Frontal cortex (tissue), 4 donors: ENCODE data around the gene GABBR2. TPM values are rescaled to one million over a fixed set of nuclear protein-coding genes. Genes with fewer than 3 reads are reported as not detected.

ENCODE experiments used
- DNase-seq, 2 donors: peaks; one replicate each; pipeline ENCODE4 v3.0.0; 2012; ENCODE audit warnings: low spot score in 2 of 2
- FAIRE-seq: peaks from 2 replicates; lab custom pipeline; 2012; peaks lifted over from hg19 to GRCh38; lab: Jason Lieb, UNC
- total RNA-seq: library from RNA; depleted of rRNA; stranded (reverse); fragments of >200 nt; gene quantifications from one replicate; pipeline ENCODE4 v1.2.3, GENCODE V29; 2014
- donor health status: control.
- donor health status: control.
- donor health status: control.

The GABBR2 gene
- total RNA-seq, 1 donor from 2014 or later, result 39.9 TPM

DNA sequence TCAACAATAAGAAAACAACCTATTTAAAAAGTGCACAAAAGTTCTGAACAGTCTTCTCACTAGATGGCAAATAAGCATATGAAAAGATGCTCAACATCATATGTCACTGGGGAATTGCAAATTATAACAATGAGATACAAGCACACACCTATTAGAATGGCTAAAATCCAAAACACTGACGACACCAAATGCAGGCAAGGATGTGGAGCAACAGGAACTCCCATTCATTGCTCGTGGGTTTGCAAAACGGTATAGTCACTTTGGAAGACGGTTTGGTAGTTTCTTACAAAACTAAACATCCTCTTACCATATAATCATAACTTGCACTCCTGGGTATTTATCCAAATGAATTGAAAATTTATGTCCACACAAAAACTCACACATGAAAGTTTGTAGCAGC lies 352.4 kb downstream of the GABBR2 start:
- FAIRE-seq, result no peak

DNA sequence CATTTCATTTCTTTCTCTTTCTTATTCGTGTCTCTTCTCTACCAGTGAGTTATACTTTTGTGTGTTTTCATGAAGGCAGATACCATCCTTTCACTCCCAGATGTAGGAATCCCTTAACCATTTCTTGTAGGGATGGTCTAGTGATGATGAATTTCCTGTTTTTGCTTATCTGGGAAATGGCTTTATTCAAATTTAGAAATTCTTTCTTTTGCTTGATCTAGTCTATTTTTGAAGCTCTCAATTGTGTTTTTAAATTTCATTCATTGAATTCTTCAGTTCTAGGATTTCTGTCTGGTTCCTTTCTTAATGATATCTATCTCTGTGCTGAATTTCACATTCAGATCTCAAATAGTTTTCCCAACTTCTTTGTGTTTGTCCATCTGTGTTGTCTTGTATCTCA lies 357.4 kb downstream of the GABBR2 start:
- no peak for FAIRE-seq
- no peak for DNase-seq

More for the DNA sequence above, 352.4 kb downstream of the GABBR2 start:
- no peak for DNase-seq

DNA sequence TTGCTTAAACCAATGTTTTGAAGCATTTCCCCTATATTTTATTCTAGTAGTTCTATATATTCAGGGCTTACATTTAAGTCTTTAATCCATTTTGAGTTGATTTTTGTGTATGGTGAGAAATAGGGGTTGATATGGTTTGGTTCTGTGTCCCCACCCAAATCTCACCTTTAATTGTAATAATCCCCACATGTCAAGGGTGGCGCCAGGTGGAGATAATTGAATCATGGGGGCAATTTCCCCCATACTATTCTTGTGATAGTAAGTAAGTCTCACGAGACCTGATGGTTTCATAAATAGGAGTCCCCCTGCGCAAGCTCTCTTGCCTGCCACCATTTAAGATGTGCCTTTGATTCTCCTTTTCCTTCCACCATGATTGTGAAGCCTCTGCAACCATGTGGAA lies 361.1 kb downstream of the GABBR2 start:
- FAIRE-seq (no peak), DNase-seq (no peak)

DNA sequence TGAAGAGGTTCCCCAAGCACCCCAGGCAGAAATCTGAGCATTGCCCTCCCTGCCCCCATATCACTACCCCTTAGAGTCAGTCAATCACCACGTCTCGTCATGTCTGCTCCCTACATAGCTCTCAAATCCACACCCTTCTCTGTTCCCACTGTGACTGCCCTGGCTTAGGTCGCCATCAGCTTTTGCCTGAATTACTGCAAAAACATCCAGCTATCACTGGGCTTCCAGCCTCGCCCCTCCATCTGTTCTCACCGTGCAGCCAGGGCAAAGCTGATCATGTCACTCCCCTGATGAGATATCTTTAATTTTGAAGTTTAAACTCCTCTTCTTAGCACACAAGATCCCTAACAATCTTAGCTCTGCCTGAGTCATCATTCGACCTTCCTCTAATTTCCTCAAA lies 363.7 kb downstream of the GABBR2 start:
- DNase-seq (no peak), FAIRE-seq (no peak)

DNA sequence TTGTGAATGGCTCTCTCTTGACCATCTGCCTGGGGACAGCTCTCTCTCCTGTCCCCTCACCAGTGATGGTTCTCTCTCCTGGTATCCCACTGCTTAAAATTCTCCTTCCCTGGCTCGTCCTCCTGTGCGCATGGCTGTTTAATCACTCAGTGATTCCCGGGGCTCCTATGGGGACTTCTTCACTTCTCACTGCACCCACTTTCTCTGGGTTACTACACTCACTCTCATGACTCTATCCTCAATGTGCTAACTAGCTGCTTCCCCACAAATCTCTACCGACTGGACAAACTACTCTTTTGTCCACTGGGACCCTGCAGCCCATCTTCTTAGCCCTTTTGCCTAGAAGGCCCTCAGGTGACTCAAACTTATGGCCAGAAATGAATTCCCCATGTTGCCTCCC lies 364.2 kb downstream of the GABBR2 start:
- DNase-seq (no peak), FAIRE-seq (no peak)

DNA sequence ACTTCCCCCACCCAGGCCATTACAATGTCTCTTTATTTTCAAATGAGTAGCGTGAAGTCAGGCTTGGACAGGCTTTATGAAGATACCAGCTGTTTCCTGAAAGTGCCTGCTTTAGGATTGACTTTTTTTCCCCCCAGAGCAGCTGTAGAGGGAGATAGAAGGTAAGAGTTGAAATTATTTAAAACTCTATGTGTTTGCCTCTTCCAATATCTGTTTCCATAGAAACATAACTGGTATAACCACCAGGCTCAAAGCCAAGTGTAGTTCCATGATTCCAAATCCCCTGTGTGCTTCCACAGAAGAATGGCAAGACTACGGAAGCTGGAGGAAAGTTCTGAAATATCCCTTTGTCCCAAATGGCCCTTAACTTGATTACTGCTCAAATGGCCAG lies 365.9 kb downstream of the GABBR2 start:
- DNase-seq (no peak), FAIRE-seq (no peak)

DNA sequence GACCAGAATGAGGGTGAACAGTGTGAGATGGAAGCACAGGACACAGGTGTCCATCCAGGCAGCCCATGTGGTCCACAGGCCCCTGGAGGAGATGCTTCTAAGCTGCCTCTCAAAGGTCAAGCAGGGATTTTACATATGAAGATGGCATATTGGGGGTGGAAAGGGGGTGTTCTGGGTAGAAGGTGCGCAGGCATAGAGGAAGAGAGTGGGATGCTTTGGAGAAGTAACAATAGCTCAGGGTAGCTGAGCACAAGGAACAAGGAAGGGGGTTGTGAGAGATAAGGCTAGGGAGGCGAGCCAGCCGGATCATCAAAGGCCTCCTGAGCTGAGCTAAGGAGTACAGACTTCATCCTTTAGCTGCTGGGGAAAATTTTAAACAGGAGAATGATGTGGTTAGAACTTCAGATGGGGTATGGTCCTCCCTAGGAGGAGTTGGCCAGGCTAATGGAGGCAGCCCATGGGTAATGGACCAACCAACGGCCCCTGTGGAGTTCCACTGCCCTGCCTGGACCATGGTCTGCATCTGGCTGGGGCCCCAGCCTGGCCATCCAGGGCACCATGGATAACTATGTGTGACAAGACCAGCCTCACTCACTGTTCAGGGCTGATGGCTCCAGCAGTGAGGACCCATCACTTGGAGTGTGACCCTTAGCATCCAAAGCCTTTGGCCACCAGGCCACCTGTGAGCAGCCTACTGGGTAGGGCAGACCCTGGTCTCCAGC lies 366.5 kb downstream of the GABBR2 start:
- DNase-seq (no peak), FAIRE-seq (no peak)

DNA sequence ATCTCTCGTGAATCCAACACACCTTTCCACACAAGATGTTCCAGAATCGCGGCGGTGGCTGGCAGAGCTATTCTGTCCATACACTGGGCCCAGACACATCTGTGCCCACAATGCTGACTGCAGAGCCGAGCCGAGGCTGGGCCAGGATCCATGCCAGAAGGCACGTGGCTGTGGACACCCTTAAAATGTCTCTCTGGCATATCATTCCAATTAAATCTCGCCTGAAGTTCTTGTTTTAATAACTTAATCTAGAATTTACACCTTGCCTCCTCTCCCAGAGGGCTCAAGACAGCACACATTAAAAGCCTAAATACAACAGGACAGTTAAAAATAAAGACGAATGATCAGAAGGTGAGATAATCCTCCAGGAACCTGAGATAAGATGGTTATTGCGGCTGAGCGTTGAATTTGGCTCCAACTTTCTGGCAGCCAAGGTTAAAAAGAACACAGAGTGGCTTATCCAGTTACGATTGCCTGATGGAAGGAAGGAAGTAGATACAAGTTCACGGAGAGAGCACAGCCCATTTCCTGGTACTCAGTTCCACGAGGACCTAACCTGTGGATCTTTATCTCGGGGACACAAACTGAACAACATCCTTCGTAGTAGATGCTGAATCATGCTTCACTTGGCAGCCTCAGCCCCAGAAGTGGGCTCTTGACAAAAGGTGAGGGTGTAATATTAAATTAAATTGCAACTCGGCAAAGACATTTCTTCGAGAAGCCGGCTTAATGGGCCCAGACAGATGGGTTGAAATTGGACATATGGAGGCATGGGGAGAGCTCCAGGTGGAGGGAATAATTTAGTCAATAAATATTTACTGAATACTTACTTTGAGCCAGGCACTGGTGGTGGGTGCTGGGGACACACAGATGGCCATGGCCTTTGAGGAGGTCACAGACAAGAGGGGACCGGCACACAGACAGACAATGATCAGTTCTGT lies 367.3 kb downstream of the GABBR2 start:
- FAIRE-seq, result no peak

DNA sequence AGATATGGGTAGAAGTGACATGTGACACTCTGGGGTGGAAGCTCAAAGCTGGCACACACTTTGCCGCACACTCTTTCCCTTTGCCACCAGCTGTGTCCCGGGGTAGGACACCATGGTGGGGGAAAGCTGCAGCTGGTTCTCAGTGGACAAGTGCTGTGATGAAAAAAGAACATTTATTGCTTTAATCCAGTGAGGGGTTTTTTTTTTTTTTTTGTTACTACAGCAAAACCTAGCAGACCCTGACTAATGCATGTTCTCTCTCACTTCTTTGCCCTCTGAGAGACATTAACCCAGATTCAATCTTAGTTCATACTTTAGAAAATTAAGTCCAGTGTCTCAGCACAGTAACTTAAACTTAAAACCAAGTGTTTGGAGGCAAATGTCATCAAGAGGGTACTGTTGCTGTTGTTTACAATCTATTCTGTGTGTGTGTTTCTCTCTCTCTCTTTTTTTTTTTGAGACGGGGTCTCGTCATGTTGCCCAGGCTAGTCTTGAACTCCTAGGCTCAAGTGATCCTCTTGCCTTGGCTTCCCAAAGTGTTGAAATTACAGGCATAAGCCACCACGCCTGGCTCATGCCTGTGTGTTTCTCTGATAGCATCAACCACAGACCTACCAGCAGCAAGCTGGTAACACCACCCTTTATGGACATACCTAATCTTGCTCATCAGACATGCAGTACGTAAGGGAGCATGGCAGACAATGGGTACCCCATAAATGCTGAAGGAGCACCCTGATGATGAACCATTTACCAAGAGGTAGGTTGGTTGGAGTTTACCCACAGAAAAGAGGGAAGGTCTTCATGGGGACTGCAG lies 368.5 kb downstream of the GABBR2 start:
- no peak for FAIRE-seq
- DNase-seq, result no peak

More for the DNA sequence above, 367.3 kb downstream of the GABBR2 start:
- no peak for DNase-seq

DNA sequence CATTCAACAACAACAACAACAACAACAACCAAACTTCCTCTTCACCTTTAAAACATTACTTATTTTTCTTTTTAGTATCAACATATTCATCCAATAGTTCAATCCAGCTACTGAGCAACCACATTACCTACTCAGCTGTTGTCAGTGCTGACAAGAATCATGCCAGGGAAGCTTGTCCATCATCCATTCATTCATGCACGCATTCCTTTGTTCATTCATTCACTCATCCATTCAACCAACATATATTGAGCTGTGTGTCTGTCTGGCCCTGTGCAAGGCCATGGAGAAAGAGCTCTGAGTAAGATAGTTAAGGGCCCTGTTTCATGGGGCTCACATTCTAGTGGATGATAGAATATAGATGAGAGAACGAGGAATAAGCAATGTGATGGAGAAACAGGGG lies 373.1 kb downstream of the GABBR2 start:
- no peak for FAIRE-seq

DNA sequence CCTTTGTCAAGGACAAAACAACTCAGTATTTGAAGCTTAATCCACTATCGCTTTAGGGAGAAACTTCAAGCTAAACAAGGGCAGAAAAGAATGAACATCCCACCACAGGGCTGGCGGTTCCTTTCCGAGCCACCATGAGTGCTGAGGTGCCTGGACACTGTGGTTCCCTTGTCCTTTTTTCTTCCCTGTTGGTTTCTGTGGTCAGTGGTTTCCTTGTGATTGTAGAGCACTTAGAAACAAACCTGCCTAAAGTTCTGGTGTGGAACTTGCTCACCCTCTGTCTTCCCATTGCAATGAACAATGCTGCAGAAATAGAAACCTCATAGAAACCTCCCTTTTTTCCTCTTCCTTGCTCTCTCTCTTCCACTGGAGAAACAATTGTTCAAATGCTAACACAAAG lies 373.9 kb downstream of the GABBR2 start:
- DNase-seq (no peak), FAIRE-seq (no peak)

More for the DNA sequence above, 373.1 kb downstream of the GABBR2 start:
- no peak for DNase-seq

DNA sequence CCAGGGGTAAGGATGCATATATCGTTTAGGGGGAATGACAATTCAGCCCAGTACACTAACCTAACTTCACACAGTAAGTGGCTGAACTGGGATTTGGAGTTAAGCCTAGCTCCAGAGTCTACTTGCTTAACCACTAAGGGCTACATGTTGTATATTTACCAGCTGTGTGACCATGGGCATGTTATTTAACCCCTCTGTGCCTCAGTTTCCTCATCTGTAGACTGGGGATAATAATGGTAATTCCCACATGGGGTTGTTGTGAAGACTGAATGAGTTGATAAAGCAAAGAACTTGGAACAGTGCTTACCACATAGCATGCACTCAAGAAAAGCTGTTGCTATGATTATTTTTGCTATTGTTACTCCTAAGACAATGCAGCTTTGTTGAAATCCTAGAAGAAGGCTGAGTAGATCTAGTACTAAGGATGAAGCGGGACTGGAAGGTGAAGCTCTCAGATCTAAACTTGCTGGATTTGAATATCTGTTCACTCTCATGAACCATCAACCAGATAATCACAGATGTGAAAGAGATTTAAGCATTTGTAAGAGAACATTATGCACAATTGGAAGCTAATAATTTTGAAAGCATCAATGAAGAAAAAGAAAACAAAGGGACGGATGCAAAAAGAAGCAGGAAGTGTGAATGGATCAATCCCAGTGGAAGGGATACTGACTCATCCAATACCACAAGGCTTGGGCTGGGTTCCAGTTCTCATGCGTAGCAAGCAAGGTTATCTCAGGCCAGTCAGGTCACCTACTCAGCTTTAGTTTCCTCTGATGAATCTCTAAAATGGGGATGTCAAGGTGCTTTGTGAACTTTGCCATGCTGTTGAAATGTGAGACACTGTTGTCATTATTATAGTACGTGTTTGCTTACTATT lies 374.8 kb downstream of the GABBR2 start:
- FAIRE-seq (no peak), DNase-seq (no peak)

DNA sequence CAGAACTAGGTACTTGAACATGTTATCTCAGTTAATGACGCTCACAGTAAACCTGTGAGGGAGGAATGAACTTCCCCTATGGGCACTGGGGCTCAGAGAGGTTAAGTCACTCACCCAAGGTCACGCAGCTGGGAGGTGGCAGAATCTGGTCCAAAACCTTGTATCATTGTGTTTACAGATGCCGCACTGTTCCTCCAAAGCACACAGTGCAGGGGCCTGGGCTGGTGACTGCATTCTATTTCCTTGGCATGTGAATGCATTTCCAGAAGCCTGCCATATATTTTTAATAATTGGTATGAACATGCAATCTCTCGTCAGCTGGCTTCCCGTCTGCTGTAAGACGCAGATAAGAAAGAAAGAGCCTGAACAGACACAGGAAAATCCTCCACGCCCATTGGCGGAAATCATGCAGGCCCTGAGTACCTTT lies 376.3 kb downstream of the GABBR2 start:
- FAIRE-seq (no peak), DNase-seq (no peak)

DNA sequence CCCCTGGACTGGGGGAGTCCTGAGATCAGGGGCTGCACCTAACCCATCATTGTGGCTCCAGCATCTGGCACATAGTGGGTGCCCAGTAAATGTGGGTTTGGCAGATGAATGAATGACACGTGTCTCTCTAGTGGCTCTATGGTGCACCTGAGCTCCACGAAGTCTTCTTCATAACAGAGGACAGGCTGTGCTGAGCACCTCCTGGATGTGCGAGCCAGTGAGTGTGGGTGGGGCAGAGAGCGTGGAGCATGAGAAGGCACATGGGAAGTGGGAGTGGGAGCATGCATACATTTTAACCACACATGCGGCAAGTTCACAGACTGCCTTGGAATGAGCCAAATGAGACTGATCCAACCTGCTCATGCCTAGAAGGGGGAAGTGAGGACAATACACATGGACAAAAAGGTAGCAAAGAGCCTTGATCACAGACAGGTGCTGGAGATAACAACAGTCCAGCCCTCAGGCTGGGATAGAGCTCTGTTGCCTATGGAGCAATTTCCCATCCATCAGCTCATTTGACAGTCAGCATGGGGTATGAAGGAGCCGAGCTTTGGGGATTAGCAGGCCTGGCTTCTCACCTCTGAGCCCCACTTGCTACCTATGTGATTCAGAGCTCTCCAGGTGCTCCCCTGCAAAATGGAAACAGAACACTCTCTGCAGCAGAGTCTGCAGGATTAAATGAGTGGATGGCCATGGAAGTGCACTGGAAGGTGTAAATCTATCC lies 377.0 kb downstream of the GABBR2 start:
- FAIRE-seq, result no peak
- no peak for DNase-seq

DNA sequence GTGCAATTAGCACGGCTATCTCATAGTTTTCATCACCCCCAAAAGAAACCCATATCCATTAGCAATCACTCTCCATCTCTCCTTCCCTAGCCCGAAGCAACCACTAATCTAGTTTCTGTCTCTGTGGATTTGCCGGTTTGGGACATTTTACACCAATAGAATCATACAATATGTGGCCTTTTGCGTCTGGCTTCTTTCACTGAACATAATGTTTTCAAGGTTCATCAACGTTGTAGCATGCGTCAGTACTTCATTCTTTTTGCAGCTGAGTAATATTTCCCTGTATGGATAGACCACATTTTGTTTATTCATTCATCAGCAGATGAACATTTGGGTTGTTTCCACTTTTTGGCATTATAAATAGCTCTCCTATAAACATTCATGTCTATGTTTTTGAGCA lies 377.9 kb downstream of the GABBR2 start:
- DNase-seq (no peak), FAIRE-seq (no peak)

DNA sequence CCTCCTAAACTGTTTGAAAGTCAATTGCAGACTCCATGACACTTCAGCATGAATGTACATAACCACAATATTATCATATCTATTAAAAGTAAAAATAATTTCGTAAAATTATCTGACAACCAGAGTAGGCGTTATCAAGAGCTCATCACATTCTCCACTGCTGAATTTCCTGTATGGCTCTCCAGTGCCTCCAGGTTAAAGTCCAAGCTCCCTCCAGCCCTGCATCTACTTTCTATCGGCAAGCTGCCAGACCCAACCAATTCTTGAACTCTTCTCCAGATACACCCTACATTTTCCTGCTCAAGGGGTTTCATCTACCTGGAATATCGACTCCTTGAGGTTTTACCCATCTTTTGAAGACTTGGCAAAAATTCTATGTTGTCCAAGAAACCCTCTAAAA lies 378.8 kb downstream of the GABBR2 start:
- FAIRE-seq, result no peak
- no peak for DNase-seq

DNA sequence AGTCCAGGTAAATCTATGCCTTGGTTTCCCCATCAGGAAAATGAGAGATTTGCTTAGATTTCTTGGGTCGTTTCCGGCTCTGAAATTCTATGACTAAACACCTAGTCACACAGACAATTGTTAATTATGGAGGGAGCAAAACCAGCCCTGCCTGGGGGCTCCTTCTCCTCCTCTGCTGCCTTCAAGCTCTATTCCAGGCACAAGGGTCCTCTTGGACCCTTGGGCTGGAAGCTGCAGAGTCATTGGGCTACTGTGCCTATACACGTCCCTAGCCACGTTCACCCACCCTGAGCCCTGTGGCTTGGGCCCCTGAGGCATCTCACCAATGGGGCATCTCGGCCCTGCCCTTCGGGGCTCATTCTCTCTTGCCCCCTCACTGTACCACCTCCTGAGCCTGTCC lies 379.5 kb downstream of the GABBR2 start:
- DNase-seq (no peak), FAIRE-seq (no peak)

DNA sequence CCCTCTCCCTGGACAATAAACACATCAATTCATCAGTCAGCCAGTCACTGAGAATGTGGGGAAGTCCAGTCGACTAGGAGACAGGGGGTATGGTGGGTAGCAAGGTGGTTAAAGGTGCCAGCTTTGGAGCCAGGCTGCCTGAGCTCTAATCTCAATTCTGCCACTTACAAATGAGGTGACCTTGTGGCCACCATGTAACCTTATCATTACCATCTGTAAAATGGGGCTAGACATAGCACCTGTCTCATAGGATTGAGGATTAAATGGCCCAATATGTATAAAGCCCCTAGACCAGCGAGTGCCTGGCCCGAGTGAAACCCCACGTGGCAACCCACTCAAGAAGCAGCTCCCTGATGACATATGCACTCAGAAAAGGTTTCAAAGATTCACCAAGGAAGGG lies 380.0 kb downstream of the GABBR2 start:
- FAIRE-seq (no peak), DNase-seq (no peak)

DNA sequence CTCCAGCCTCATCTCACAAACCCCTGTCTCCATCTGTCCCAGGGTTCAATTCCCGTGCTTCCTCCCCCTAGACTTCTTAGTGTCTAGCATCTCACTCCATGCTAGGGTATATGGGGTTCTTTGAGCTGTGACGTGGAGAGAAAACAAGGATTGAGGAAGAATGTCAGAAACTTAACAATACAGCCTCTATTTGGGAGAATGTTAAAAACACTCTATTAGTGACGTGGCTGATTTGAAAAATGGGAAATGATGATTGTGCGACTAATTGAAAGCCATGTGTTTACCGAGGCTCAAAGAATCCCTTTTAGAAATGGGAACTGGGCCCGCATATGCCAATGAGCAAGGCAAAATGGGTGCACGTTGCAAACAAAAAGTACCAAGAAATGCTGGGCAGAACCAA lies 380.6 kb downstream of the GABBR2 start:
- no peak for DNase-seq
- FAIRE-seq, result no peak
